HCT116 (cell line): ENCODE results near the gene DDX41. TPM values are rescaled to one million over a fixed set of nuclear protein-coding genes. Genes with fewer than 3 reads are reported as not detected.

Source experiments
- ATAC-seq: fragments of 200-7000 bp; cut with Tn5 transposase; 2 replicates; pipeline ENCODE4 v1.9.1; 2020; ENCODE audit warnings: mild to moderate bottlenecking, moderate library complexity
- BruUV-seq: library from RNA; stranded (reverse); fragments of 400-500 nt; replicated peaks from 2 replicates; lab custom pipeline; 2021; lab: Mats Ljungman, UMichigan
- CTCF ChIA-PET: fragments of 300-600 bp; sonication (Branson Sonifier 250); formaldehyde crosslinking; loops from one replicate; lab custom pipeline; 2021; ENCODE audit warnings: antibody characterized with exemption; lab: Charles Lee
- POLR2A ChIA-PET: fragments of 300-600, 350-600 bp; sonication (Branson Sonifier 250); formaldehyde crosslinking; loops from one replicate; lab custom pipeline; 2021; ENCODE audit warnings: antibody characterized with exemption; lab: Charles Lee
- RAD21 ChIA-PET, 2 experiments: fragments of 300-600 bp; sonication (Branson Sonifier 250); formaldehyde crosslinking; loops; one replicate each; lab custom pipeline; 2023; ENCODE audit warnings: low total read pairs in 2 of 2; ENCODE audit not compliant: uncharacterized antibody in 2 of 2, unreplicated experiment in 2 of 2, low non-redundant PET in 1 of 2; lab: Charles Lee
- DNase-seq: peaks from one replicate; pipeline ENCODE4 v3.0.0-alpha.2; 2010; ENCODE audit warnings: low read depth, low spot score
- H2AFZ ChIP-seq: fragments of 200-600 bp; shearing (Covaris generic), sonication (generic); 2 replicates; pipeline ENCODE4 v1.6.1; 2017; ENCODE audit warnings: low read depth, mixed run types, mixed read lengths, antibody characterized with exemption, low read length; ENCODE audit not compliant: poor library complexity, severe bottlenecking
- H3K27ac ChIP-seq: 2 replicates; pipeline ENCODE4 v1.5.1; 2012; ENCODE audit warnings: low read depth, low read length
- H3K27me3 ChIP-seq: fragments of 200-600 bp; sonication (generic); 2 replicates; pipeline ENCODE4 v1.6.1; 2016; ENCODE audit warnings: mixed run types, low read length, mixed read lengths; ENCODE audit not compliant: insufficient read depth
- H3K36me3 ChIP-seq, 2 experiments: fragments of 200-500 bp in 1 of 2; fragments of 200-600 bp in 1 of 2; sonication (Bioruptor generic) in 1 of 2; sonication (generic) in 1 of 2; 2 replicates each; pipeline versions ENCODE4 v1.5.1 to v1.6.1; 2014 to 2016; ENCODE audit warnings: low read length in 2 of 2, inconsistent platforms in 1 of 2, mixed read lengths in 1 of 2, mixed run types in 1 of 2; ENCODE audit not compliant: insufficient read depth in 2 of 2, control insufficient read depth in 1 of 2
- H3K4me1 ChIP-seq, 2 experiments: fragments of 200-600 bp in 1 of 2; sonication (generic) in 1 of 2; 2 replicates each; pipeline versions ENCODE4 v1.5.1 to v1.6.1; 2012 to 2017; ENCODE audit warnings: low read length in 2 of 2, inconsistent platforms in 1 of 2, mild to moderate bottlenecking in 1 of 2, mixed read lengths in 1 of 2, mixed run types in 1 of 2, moderate library complexity in 1 of 2; ENCODE audit not compliant: insufficient read depth in 2 of 2, control insufficient read depth in 1 of 2
- H3K4me2 ChIP-seq: fragments of 200-600 bp; sonication (generic); 2 replicates; pipeline ENCODE4 v1.6.1; 2017; ENCODE audit warnings: mixed run types, low read length, mixed read lengths
- H3K4me3 ChIP-seq, 2 experiments: fragments of 200-600 bp in 1 of 2; sonication (generic) in 1 of 2; replicated peaks in 1 of 2; 2 replicates each; pipeline ENCODE4 v1.5.1; 2011 to 2016; ENCODE audit warnings: low read length in 2 of 2, control low read depth in 1 of 2, low read depth in 1 of 2, mild to moderate bottlenecking in 1 of 2, mixed read lengths in 1 of 2, mixed run types in 1 of 2
- H3K79me2 ChIP-seq: fragments of 200-600 bp; sonication (generic); 2 replicates; pipeline ENCODE4 v1.6.1; 2017; ENCODE audit warnings: mild to moderate bottlenecking, mixed run types, low read length, moderate library complexity, mixed read lengths; ENCODE audit not compliant: insufficient read depth
- H3K9ac ChIP-seq: fragments of 200-600 bp; sonication (generic); 2 replicates; pipeline ENCODE4 v1.6.1; 2016; ENCODE audit warnings: low read length, mixed read lengths
- H3K9me2 ChIP-seq: fragments of 200-600 bp; sonication (generic), shearing (Covaris generic); 2 replicates; pipeline ENCODE4 v1.6.1; 2017; ENCODE audit warnings: mixed run types, mild to moderate bottlenecking, moderate library complexity; ENCODE audit not compliant: insufficient read depth
- H3K9me3 ChIP-seq, 2 experiments: fragments of 200-500 bp in 1 of 2; fragments of 200-600 bp in 1 of 2; sonication (Bioruptor generic) in 1 of 2; sonication (generic) in 1 of 2; 2 replicates each; pipeline ENCODE4 v1.6.1; 2014 to 2017; ENCODE audit warnings: low read length in 2 of 2, mixed read lengths in 2 of 2, inconsistent platforms in 1 of 2, low read depth in 1 of 2, mild to moderate bottlenecking in 1 of 2, mixed run types in 1 of 2, moderate library complexity in 1 of 2; ENCODE audit not compliant: control insufficient read depth in 1 of 2, insufficient read depth in 1 of 2
- H4K20me1 ChIP-seq: fragments of 200-600 bp; sonication (generic), shearing (Covaris generic); 2 replicates; pipeline ENCODE4 v1.6.1; 2017; ENCODE audit warnings: mixed run types, mild to moderate bottlenecking, moderate library complexity; ENCODE audit not compliant: insufficient read depth
- ELF1 ChIP-seq: IDR thresholded peaks from 2 replicates; pipeline ENCODE4 v1.6.1; 2012; ENCODE audit warnings: low read depth, borderline replicate concordance
- EZH2 ChIP-seq: fragments of 200-600 bp; sonication (generic); IDR thresholded peaks from 2 replicates; pipeline ENCODE4 v1.6.1; 2017; ENCODE audit warnings: antibody characterized with exemption, mixed run types
- POLR2A ChIP-seq: IDR thresholded peaks from 2 replicates; pipeline ENCODE4 v1.7.0; 2011; ENCODE audit warnings: borderline replicate concordance; ENCODE audit not compliant: insufficient read depth, insufficient read length; ENCODE audit errors: extremely low read depth
- SIN3A ChIP-seq: IDR thresholded peaks from 2 replicates; pipeline ENCODE4 v1.6.1; 2012; ENCODE audit warnings: low read depth
- SP1 ChIP-seq: IDR thresholded peaks from 2 replicates; pipeline ENCODE4 v1.6.1; 2012; ENCODE audit warnings: low read depth
- SRF ChIP-seq: IDR thresholded peaks from 2 replicates; pipeline ENCODE4 v1.6.1; 2012; ENCODE audit warnings: low read depth
- ZFX ChIP-seq: fragments of 450-650 bp; IDR thresholded peaks from 2 replicates; pipeline ENCODE4 v1.6.1; 2017
- intact Hi-C: fragments of 100-400 bp; cut with micrococcal nuclease; formaldehyde crosslinking; loops from 2 replicates; pipeline ENCODE4 v1.10.0; 2022
- total RNA-seq: library from RNA; stranded (reverse); gene quantifications from one replicate; pipeline ENCODE4 v1.2.1, GENCODE V29; 2021; ENCODE audit not compliant: unreplicated experiment
- TF ChIP-seq, protein P1 (sequence below): IDR thresholded peaks from 2 replicates; pipeline ENCODE4 v1.6.1; 2012; ENCODE audit warnings: low read depth
- TF ChIP-seq, protein P2 (sequence below), 3 experiments: fragments of 200-600 bp in 1 of 3; sonication (generic) in 1 of 3; IDR thresholded peaks in 2 of 3; conservative IDR thresholded peaks in 1 of 3; 2 replicates each; pipeline ENCODE4 v1.5.1; 2012 to 2017; ENCODE audit warnings: low read depth in 2 of 3, low read length in 2 of 3, antibody characterized with exemption in 1 of 3, borderline replicate concordance in 1 of 3, control low read depth in 1 of 3, mild to moderate bottlenecking in 1 of 3, mixed read lengths in 1 of 3, mixed run types in 1 of 3, moderate library complexity in 1 of 3; ENCODE audit not compliant: insufficient read depth in 1 of 3
- TF ChIP-seq, protein P3 (sequence below): IDR thresholded peaks from 2 replicates; pipeline ENCODE4 v1.6.1; 2012

The DDX41 gene
- total RNA-seq, 1 experiment from 2014 or later: 141 TPM

DNA sequence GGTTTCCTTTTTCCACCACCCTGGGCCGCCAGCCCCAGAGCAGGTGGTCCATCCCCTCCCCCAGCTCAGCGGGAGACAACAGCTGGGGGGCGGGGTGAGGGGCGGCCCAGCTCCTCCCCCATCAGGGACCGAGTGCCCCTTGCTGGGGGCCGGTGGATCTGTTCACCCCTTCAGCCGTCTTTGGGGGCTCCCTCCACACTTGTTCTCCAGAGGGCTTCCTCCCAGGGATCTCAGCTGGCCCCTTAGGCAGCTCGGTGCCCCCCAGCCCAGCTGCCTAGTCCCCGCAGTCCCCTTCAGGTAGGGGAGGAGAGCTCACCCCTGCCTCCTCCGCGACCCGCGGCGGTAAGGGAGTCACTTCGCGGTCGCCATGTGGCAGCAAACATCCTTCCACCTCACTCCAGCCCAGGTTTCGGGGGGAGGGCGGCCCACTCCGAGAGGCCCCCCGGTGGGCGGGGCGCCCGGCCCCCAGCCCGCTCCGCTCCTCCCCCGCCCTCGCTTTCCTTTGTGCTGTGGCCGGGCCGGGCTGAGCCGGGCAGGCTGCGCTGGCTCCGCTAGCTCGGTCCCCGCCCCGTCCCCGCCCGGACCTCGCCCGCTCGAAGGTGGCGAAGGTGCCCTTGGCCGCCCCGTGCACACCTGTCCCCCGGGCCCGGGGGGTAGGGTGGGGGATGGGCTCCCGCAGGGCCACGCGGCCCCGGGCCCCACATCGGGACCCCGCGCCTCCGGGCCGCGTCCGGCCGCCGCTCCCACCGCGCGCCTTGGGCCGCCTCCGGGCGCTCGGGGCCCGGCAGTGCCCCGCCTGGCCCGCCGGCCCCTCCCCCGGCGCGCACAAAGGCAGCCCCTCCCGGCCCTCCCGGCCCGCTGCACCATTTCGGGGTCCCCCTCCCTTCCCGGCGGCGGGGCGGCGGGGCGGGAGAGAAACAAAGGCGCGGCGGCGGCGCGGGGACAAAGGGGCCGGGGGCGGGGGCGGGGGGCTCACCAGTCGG is 44.0 kb downstream of the DDX41 start:
- no peaks in the 10 kb centered on the region for H3K9me3 ChIP-seq
- no peak overlapping the region for H2AFZ ChIP-seq
- TF ChIP-seq SP1 (no peak), ZFX (peak; percentile 58; the same call in 1 of the 2 replicates)
- peak; percentile 53 for ATAC-seq
- CTCF ChIA-PET: interaction anchor here (1.2 to 1.9 kb wide), 3 partner anchors 18 to 163 kb away, joined by 3 to 6 read pairs (median 3); no protein-coding TSS in a partner anchor
- DNase-seq: no peak
- no peaks in the 10 kb centered on the region for H3K27me3 ChIP-seq
- peak overlapping the region; percentile 84 for H3K27ac ChIP-seq
- POLR2A ChIA-PET: interaction anchor here (0.6 to 2.6 kb wide), 7 partner anchors 9 to 69 kb away, joined by 3 to 8 read pairs (median 3); no protein-coding TSS in a partner anchor
- H3K4me1 ChIP-seq: peaks cover 8 to 55% of the 10 kb centered on the region in 2 experiments; a peak in 3 of 4 replicates
- intact Hi-C loops: no loop called here
- BruUV-seq: no TSS peak
- peak overlapping the region; percentile 97 for H3K4me2 ChIP-seq
- H4K20me1 ChIP-seq: no peaks in the 10 kb centered on the region
- peak overlapping the region; percentile 85 to 92 for H3K4me3 ChIP-seq
- RAD21 ChIA-PET: no interaction called here
- no peaks in the 10 kb centered on the region for H3K9me2 ChIP-seq
- H3K79me2 ChIP-seq: peaks cover 39% of the 10 kb centered on the region
- peaks cover 7 to 11% of the 10 kb centered on the region in 2 experiments; a peak in 3 of 4 replicates for H3K36me3 ChIP-seq
- H3K9ac ChIP-seq: peak overlapping the region; percentile 89

DNA sequence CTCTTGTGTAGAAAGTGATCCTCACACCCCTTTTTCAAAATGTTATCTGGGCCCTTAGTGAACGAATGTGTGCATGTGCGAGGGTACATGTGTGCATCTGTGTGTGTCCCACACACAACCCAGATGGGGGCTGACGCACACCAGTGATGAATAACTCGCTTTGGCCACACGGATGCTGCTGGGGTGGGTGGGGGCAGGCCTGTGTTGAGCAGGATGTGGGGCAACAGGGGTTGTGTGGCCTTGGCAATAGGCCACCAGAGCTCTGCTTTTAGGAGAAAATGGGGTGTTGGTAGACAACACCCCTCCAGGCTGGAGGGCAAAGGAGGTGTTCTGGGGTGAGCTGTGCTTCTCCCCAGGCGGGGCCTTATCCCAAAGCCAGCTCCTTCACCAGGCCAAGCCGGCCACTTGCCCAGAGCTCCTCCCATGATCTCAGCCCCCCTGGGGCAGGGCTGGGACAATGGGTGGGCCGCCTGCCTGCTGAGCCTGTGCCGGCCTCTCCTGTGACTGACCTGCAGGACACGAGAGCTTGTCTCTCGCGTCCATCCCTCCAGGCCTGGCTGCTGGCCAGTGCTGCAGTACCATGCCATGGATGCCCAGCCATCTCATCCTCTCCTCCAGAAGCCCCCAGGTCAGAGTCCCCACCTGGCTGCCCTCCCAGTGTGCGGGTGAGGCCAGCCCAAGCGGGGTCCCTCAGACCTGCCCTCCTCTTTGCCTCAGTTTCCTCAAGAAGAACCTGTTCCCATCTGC is 45.0 kb downstream of the DDX41 start:
- peaks cover 8 to 53% of the 10 kb centered on the region in 2 experiments; a peak in 3 of 4 replicates for H3K4me1 ChIP-seq
- peaks cover 39% of the 10 kb centered on the region for H3K79me2 ChIP-seq
- no peaks in the 10 kb centered on the region for H3K9me3 ChIP-seq
- H3K27me3 ChIP-seq: no peaks in the 10 kb centered on the region
- no peaks in the 10 kb centered on the region for H4K20me1 ChIP-seq
- BruUV-seq: no TSS peak
- ChIA-PET POLR2A (interaction anchor here (0.7 to 2.6 kb wide), 5 partner anchors 10 to 44 kb away, joined by 3 to 8 read pairs (median 4); no protein-coding TSS in a partner anchor), CTCF (interaction anchor here (1.2 to 1.9 kb wide), 2 partner anchors 17 to 23 kb away, joined by 3 to 6 read pairs; no protein-coding TSS in a partner anchor), RAD21 (no interaction called here)
- peak overlapping the region; percentile 89 for H3K9ac ChIP-seq
- DNase-seq: no peak
- TF ChIP-seq, protein P1, sequence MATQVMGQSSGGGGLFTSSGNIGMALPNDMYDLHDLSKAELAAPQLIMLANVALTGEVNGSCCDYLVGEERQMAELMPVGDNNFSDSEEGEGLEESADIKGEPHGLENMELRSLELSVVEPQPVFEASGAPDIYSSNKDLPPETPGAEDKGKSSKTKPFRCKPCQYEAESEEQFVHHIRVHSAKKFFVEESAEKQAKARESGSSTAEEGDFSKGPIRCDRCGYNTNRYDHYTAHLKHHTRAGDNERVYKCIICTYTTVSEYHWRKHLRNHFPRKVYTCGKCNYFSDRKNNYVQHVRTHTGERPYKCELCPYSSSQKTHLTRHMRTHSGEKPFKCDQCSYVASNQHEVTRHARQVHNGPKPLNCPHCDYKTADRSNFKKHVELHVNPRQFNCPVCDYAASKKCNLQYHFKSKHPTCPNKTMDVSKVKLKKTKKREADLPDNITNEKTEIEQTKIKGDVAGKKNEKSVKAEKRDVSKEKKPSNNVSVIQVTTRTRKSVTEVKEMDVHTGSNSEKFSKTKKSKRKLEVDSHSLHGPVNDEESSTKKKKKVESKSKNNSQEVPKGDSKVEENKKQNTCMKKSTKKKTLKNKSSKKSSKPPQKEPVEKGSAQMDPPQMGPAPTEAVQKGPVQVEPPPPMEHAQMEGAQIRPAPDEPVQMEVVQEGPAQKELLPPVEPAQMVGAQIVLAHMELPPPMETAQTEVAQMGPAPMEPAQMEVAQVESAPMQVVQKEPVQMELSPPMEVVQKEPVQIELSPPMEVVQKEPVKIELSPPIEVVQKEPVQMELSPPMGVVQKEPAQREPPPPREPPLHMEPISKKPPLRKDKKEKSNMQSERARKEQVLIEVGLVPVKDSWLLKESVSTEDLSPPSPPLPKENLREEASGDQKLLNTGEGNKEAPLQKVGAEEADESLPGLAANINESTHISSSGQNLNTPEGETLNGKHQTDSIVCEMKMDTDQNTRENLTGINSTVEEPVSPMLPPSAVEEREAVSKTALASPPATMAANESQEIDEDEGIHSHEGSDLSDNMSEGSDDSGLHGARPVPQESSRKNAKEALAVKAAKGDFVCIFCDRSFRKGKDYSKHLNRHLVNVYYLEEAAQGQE: no peak
- TF ChIP-seq, protein P2, sequence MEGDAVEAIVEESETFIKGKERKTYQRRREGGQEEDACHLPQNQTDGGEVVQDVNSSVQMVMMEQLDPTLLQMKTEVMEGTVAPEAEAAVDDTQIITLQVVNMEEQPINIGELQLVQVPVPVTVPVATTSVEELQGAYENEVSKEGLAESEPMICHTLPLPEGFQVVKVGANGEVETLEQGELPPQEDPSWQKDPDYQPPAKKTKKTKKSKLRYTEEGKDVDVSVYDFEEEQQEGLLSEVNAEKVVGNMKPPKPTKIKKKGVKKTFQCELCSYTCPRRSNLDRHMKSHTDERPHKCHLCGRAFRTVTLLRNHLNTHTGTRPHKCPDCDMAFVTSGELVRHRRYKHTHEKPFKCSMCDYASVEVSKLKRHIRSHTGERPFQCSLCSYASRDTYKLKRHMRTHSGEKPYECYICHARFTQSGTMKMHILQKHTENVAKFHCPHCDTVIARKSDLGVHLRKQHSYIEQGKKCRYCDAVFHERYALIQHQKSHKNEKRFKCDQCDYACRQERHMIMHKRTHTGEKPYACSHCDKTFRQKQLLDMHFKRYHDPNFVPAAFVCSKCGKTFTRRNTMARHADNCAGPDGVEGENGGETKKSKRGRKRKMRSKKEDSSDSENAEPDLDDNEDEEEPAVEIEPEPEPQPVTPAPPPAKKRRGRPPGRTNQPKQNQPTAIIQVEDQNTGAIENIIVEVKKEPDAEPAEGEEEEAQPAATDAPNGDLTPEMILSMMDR (IDR thresholded peaks at IDR 0.05 in 2 of 3, conservative IDR thresholded peaks at IDR 0.05 in 1 of 3; ENCODE audit: borderline replicate concordance in 1 of 3, insufficient read depth in 1 of 3, low read depth in 2 of 3, low read length in 2 of 3): no peak
- TF ChIP-seq SIN3A (no peak), POLR2A (no peak), ELF1 (no peak), SRF (no peak), EZH2 (no peak)
- TF ChIP-seq, protein P3, sequence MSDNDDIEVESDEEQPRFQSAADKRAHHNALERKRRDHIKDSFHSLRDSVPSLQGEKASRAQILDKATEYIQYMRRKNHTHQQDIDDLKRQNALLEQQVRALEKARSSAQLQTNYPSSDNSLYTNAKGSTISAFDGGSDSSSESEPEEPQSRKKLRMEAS: no peak
- no peak for ATAC-seq
- peak overlapping the region; percentile 85 to 92 for H3K4me3 ChIP-seq
- peaks cover 12 to 15% of the 10 kb centered on the region in 2 experiments; a peak in 3 of 4 replicates for H3K36me3 ChIP-seq
- no peak overlapping the region for H2AFZ ChIP-seq
- intact Hi-C loops: no loop called here
- peak overlapping the region; percentile 97 for H3K4me2 ChIP-seq
- peak overlapping the region; percentile 84 for H3K27ac ChIP-seq
- no peaks in the 10 kb centered on the region for H3K9me2 ChIP-seq
